Measurements from ENCODE around the gene TMEM101.

Gene TMEM101

DNA sequence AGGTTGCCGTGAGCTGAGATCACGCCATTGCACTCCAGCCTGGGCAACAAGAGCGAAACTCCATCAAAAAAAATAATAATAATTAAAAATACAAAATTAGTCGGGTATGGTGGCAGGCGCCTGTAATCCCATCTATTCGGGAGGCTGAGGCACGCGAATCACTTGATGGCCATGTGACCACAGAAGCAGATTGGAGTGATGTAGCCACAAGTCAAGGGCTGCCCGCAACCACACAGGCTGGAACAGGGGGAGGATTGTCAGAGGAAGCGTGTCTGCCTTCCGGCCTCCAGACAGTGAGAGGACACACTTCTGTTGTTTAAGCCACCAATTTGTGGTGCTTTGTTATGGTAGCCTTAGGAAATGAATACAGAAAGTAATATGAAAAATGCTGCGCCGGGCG is 22.1 kb downstream of the TMEM101 start:
- no peaks in the 10 kb centered on the region for H3K36me3 ChIP-seq (replicated peaks)
- in situ Hi-C loops (cut with HindIII; ENCODE audit: low pct_ligation_motif_present, low sequenced_read_pairs), result no loop called here
- peaks cover 2% of the 10 kb centered on the region for H3K27me3 ChIP-seq (replicated peaks)
- TF ChIP-seq, protein P1, sequence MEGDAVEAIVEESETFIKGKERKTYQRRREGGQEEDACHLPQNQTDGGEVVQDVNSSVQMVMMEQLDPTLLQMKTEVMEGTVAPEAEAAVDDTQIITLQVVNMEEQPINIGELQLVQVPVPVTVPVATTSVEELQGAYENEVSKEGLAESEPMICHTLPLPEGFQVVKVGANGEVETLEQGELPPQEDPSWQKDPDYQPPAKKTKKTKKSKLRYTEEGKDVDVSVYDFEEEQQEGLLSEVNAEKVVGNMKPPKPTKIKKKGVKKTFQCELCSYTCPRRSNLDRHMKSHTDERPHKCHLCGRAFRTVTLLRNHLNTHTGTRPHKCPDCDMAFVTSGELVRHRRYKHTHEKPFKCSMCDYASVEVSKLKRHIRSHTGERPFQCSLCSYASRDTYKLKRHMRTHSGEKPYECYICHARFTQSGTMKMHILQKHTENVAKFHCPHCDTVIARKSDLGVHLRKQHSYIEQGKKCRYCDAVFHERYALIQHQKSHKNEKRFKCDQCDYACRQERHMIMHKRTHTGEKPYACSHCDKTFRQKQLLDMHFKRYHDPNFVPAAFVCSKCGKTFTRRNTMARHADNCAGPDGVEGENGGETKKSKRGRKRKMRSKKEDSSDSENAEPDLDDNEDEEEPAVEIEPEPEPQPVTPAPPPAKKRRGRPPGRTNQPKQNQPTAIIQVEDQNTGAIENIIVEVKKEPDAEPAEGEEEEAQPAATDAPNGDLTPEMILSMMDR (IDR thresholded peaks at IDR 0.05; ENCODE audit: low read depth, low read length, missing control alignments), result no peak
- H3K4me3 ChIP-seq (ENCODE audit: low read depth, low read length), result no peak overlapping the region
- H3K27ac ChIP-seq, result no peak overlapping the region
- DNase-seq, result no peak

DNA sequence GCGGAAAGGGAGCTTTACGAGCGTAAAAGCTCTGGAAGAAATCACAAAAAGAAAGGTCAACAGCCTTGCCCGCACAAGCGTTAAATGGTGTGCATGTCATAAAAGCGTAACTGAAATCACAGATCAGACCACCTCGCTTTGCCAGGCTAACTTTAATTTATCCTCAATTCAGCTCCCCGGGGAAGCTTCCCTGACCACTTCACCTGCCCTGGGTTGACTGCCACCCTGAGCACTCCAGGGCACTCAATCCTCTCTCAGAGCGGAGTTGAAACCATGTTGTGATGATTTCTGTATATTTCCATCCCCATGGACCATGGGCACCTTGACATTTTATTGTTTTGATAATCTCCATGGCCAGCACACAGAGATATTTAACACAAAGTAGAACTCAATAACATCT is 26.5 kb downstream of the TMEM101 start:
- no peak overlapping the region for H3K4me3 ChIP-seq (ENCODE audit: low read depth, low read length)
- TF ChIP-seq, protein P1 (IDR thresholded peaks at IDR 0.05; ENCODE audit: low read depth, low read length, missing control alignments), result no peak

DNA sequence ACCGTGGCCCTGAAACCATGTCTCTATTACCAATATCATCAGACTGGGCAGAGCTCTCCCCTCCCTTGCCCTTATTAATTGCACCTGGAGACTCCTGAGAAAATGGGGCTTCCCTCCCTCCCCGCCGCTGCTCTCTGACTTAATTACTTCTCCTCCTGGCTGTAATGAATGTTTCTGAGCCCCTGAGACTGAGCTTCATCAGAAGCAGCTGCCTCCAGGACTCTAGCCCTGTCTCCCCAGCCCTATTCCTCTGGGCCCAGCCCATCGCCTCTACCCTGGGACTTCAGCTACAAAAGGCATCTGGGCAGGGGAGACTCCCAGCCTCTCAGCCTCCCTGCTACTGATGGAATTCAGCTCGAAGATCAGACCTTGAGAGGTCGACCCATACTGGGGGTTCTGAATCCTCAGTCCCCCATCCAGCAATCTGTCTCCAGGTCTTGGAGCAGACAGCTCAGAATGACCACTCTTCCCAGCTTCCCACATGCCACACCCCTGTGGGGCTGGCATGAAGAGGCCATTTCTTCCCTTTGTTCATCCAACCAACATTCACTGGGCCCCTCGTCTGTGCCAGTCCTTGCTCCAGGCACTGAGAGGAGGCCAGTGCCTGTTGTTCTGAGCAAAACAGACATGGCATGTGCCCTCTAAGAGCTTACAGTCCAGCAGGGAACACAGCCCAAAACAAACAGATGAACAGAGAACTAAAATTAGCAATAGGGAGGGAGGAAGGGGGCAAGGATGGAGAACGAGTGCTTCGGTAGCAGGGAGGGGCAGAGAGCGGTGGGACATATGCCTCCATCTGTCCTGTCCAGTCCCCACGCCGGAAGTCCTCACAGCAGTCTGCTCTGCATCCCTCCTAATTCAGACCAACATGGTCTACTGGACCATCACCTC is 27.4 kb downstream of the TMEM101 start:
- peaks cover 14% of the 10 kb centered on the region for H3K27me3 ChIP-seq (replicated peaks)
- in situ Hi-C loops (cut with HindIII; ENCODE audit: low pct_ligation_motif_present, low sequenced_read_pairs), result no loop called here
- no peak overlapping the region for H3K27ac ChIP-seq
- no peak for DNase-seq
- TF ChIP-seq, protein P1 (IDR thresholded peaks at IDR 0.05; ENCODE audit: low read depth, low read length, missing control alignments), result no peak
- no peaks in the 10 kb centered on the region for H3K36me3 ChIP-seq (replicated peaks)
- H3K4me3 ChIP-seq (ENCODE audit: low read depth, low read length), result no peak overlapping the region

More for the DNA sequence above, 26.5 kb downstream of the TMEM101 start:
- Histone ChIP-seq H3K36me3 (replicated peaks) (no peaks in the 10 kb centered on the region), H3K27ac (no peak overlapping the region), H3K27me3 (replicated peaks) (peaks cover 7% of the 10 kb centered on the region)
- in situ Hi-C loops (cut with HindIII; ENCODE audit: low pct_ligation_motif_present, low sequenced_read_pairs), result no loop called here
- DNase-seq, result no peak

DNA sequence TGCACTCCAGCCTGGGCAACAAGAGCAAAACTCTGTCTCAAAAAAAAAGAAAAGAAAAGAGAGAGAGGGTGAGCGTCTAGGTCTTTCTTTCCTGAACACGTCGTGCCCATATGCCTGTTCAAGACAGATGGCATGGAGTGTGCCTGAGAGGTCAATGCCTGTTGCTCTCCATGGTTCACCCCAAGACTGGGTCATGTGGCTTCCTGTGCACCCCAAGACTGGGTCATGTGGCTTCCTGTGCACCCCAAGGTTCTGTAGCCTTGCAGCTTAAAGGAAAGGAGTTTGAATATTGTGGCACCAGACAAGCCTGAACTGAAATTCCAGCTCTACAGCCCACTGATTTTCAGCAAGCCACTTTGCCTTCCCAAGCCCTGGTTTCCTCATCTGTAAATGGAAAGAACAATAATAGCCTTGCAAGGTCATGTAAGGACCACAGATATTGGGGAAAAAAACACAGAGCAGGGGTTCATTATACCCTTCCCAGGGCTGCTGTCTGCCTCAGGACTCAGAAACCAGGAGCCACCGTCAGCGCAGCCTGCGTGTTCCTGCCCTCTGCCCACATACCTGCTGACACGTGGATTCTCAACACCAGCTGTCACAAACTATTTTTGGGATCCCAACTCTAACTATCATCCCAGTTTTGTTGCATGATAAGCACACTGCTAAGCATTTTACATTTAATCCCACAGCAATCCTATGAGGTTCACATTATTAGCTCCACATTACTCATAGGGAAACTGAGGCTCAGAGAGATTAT is 28.4 kb downstream of the TMEM101 start:
- H3K27me3 ChIP-seq (replicated peaks), result peaks cover 18% of the 10 kb centered on the region
- in situ Hi-C loops (cut with HindIII; ENCODE audit: low pct_ligation_motif_present, low sequenced_read_pairs), result no loop called here
- H3K36me3 ChIP-seq (replicated peaks), result no peaks in the 10 kb centered on the region
- H3K4me3 ChIP-seq (ENCODE audit: low read depth, low read length), result no peak overlapping the region
- TF ChIP-seq, protein P1 (IDR thresholded peaks at IDR 0.05; ENCODE audit: low read depth, low read length, missing control alignments), result no peak
- DNase-seq, result no peak
- H3K27ac ChIP-seq, result no peak overlapping the region

DNA sequence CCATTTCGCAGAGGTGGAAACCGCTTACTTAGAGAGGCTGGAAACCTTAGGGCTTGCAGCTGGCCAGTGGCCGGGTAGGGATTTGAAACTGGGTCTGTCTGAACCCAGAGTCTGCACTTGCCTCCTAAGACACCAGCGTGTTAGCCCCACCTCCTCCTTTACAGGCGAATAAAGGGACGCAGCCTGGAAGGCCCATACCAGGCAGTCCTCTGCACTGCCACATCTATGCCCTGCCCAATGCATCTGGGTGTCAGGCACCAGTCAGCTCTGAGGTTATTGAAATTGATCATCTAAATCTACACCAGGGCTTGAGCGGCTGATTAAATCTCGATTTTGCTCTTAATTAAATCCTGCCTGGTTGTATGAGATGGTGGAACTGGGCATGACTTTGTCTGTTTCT is 30.2 kb downstream of the TMEM101 start:
- Histone ChIP-seq H3K4me3 (ENCODE audit: low read depth, low read length) (no peak overlapping the region), H3K27me3 (replicated peaks) (peaks cover 18% of the 10 kb centered on the region), H3K27ac (no peak overlapping the region), H3K36me3 (replicated peaks) (no peaks in the 10 kb centered on the region)
- in situ Hi-C loops (cut with HindIII; ENCODE audit: low pct_ligation_motif_present, low sequenced_read_pairs), result no loop called here
- TF ChIP-seq, protein P1 (IDR thresholded peaks at IDR 0.05; ENCODE audit: low read depth, low read length, missing control alignments), result no peak
- no peak for DNase-seq
